ENCODE measurements around the gene CAPN1. TPM values are rescaled to one million over a fixed set of nuclear protein-coding genes. Genes with fewer than 3 reads are reported as not detected.

Gene CAPN1
- total and polyA plus RNA-seq, 2 of the 13 experiments (the other 11 are each of a cell fraction or from before 2014, with no cell fraction given): 57.3 to 82.6 TPM

DNA sequence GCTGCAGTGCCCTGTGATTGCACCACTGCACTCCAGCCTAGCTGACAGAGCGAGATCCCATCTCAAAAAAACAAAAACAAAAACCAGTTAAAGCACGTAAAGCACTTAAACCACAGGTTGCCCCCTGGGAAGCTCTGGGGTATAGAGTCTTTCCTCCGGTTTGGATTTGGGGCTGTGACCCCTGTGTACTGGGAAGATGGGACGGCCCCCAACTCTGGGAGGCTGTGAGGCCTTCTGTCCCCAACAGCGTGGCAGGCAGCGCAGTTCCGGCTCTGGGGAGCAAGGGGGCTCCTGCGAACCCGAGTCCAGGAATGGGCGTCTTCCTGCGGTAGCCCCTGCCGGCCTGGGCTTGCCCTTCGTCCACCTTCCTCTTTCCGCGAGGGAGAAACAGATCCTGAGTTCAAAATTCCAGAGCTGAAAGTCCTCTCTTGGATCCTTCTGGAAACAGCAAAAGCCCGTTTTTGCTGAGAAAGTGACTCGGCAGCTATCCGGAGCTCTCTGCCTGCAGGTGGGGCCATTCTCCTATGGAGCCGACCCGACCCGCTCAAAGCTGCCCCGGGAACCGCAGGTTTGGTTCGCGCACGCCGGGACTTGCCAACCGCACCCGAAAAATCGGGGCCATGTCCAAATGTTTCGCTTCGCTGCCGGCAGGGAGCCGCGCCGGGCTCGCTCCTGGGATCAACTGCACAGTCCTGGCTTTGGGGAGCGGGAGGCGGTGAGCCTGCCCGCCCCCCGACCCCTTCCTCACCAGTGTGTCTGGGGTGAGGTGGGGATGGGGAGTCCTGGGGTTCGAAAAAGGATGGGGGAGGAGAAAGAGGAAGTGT, 43.8 kb downstream of the CAPN1 start (continued):
- TF ChIP-seq ZNF234 (CRISPR knock-in tag; conservative IDR thresholded peaks at IDR 0.05): no peak
- TF ChIP-seq ZNF619 (CRISPR knock-in tag; IDR thresholded peaks at IDR 0.05): 0 out of 2 replicates have a peak, but pooled peaks have one; percentile 67
- no peak for TF ChIP-seq ZNF775 (CRISPR knock-in tag; IDR thresholded peaks at IDR 0.05; ENCODE audit: borderline replicate concordance)
- TF ChIP-seq, protein P1, sequence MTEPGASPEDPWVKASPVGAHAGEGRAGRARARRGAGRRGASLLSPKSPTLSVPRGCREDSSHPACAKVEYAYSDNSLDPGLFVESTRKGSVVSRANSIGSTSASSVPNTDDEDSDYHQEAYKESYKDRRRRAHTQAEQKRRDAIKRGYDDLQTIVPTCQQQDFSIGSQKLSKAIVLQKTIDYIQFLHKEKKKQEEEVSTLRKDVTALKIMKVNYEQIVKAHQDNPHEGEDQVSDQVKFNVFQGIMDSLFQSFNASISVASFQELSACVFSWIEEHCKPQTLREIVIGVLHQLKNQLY (CRISPR knock-in tag; IDR thresholded peaks at IDR 0.05): no peak
- TF ChIP-seq, protein P2, sequence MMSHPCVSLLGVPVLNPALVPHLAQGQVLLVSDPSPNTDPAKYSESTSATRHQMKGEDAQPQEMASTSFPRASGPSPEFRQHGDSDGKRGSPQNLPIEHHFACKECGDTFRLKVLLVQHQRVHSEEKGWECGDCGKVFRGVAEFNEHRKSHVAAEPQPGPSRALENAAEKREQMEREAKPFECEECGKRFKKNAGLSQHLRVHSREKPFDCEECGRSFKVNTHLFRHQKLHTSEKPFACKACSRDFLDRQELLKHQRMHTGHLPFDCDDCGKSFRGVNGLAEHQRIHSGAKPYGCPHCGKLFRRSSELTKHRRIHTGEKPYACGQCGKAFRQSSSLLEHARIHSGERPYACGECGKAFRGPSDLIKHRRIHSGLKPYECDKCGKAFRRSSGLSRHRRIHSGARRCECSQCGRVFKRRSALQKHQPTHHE (CRISPR knock-in tag; IDR thresholded peaks at IDR 0.05; ENCODE audit: borderline replicate concordance): no peak; the same call in 1 of the 2 replicates
- TF ChIP-seq ZSCAN21 (CRISPR knock-in tag; IDR thresholded peaks at IDR 0.05; ENCODE audit: borderline replicate concordance): no peak
- 0 out of 2 replicates have a peak, but pooled peaks have one; percentile 63 for TF ChIP-seq ZNF761 (CRISPR knock-in tag; conservative IDR thresholded peaks at IDR 0.05)
- TF ChIP-seq KLF16 (CRISPR knock-in tag; IDR thresholded peaks at IDR 0.05): 0 out of 4 replicates have a peak, but pooled peaks of 1 of the 2 experiments have one; percentile 22
- TF ChIP-seq SNAI1 (CRISPR knock-in tag; IDR thresholded peaks at IDR 0.05; ENCODE audit: borderline replicate concordance): peak; percentile 60; the same call in 1 of the 2 replicates
- TF ChIP-seq NR2F2 (IDR thresholded peaks at IDR 0.05; ENCODE audit: borderline replicate concordance, low read depth): no peak; the same call in 1 of the 2 replicates
- TF ChIP-seq SOX6 (IDR thresholded peaks at IDR 0.05): no peak
- peak; percentile 10; the same call in 1 of the 2 replicates for TF ChIP-seq SOX6 (CRISPR knock-in tag; IDR thresholded peaks at IDR 0.05)
- no peak for TF ChIP-seq NFE2L1 (CRISPR knock-in tag; IDR thresholded peaks at IDR 0.05; ENCODE audit: borderline replicate concordance)
- TF ChIP-seq ZNF501 (CRISPR knock-in tag; IDR thresholded peaks at IDR 0.05): peak; percentile 53; the same call in 1 of the 2 replicates
- TF ChIP-seq, protein P3, sequence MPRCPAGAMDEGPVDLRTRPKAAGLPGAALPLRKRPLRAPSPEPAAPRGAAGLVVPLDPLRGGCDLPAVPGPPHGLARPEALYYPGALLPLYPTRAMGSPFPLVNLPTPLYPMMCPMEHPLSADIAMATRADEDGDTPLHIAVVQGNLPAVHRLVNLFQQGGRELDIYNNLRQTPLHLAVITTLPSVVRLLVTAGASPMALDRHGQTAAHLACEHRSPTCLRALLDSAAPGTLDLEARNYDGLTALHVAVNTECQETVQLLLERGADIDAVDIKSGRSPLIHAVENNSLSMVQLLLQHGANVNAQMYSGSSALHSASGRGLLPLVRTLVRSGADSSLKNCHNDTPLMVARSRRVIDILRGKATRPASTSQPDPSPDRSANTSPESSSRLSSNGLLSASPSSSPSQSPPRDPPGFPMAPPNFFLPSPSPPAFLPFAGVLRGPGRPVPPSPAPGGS (CRISPR knock-in tag; IDR thresholded peaks at IDR 0.05): peak; percentile 44; the same call in 1 of the 2 replicates
- TF ChIP-seq TRIM24 (CRISPR knock-in tag; IDR thresholded peaks at IDR 0.05): no peak
- TF ChIP-seq ZSCAN12 (CRISPR knock-in tag; IDR thresholded peaks at IDR 0.05): no peak
- TF ChIP-seq ZSCAN20 (CRISPR knock-in tag; IDR thresholded peaks at IDR 0.05; ENCODE audit: borderline replicate concordance): peak; percentile 25; the same call in 1 of the 2 replicates
- TF ChIP-seq SP2 (CRISPR knock-in tag; IDR thresholded peaks at IDR 0.05): no peak
- peak; percentile 39; the same call in 1 of the 2 replicates for TF ChIP-seq DR1 (CRISPR knock-in tag; IDR thresholded peaks at IDR 0.05)
- TF ChIP-seq KDM5B (CRISPR knock-in tag; IDR thresholded peaks at IDR 0.05; ENCODE audit: borderline replicate concordance): peak; percentile 76; the same call in 1 of the 2 replicates
- no peak for TF ChIP-seq FIP1L1 (IDR thresholded peaks at IDR 0.05; ENCODE audit: borderline replicate concordance, insufficient read depth, low read depth, low read length)
- TF ChIP-seq KDM1A (CRISPR knock-in tag; IDR thresholded peaks at IDR 0.05): no peak
- no peak for TF ChIP-seq ZNF101 (CRISPR knock-in tag; IDR thresholded peaks at IDR 0.05; ENCODE audit: borderline replicate concordance, low read depth)
- no peak for TF ChIP-seq ZNF816 (CRISPR knock-in tag; IDR thresholded peaks at IDR 0.05; ENCODE audit: borderline replicate concordance)
